K562 (cell line): ENCODE results near the gene CSAD. TPM values are rescaled to one million over a fixed set of nuclear protein-coding genes. Genes with fewer than 3 reads are reported as not detected.

Source experiments
- ATF1 ChIP-seq, 2 experiments: fragments of 450-650 bp in 1 of 2; IDR thresholded peaks; 2 replicates each; pipeline ENCODE4 v1.6.1; 2016; ENCODE audit warnings: missing compliant biosample characterization in 1 of 2, missing genetic modification characterization in 1 of 2
- CC2D1A ChIP-seq: fragments of 450-650 bp; IDR thresholded peaks from 2 replicates; pipeline ENCODE4 v1.6.1; 2017; ENCODE audit warnings: mild to moderate bottlenecking
- DEAF1 ChIP-seq: fragments of 450-650 bp; formaldehyde crosslinking; IDR thresholded peaks from 2 replicates; pipeline ENCODE4 v1.4.0; 2020; ENCODE audit warnings: mild to moderate bottlenecking, moderate library complexity
- DLX4 ChIP-seq: fragments of 250-450 bp; sonication (Bioruptor Pico); IDR thresholded peaks from 2 replicates; pipeline ENCODE4 v1.6.1; 2021; ENCODE audit warnings: mild to moderate bottlenecking
- GABPB1 ChIP-seq: sonication (generic); formaldehyde crosslinking; IDR thresholded peaks from 2 replicates; pipeline ENCODE4 v1.8.0; 2022; ENCODE audit warnings: mild to moderate bottlenecking, missing genetic modification reagents
- HDAC8 ChIP-seq: fragments of 450-650 bp; IDR thresholded peaks from 2 replicates; pipeline ENCODE4 v1.6.1; 2016; ENCODE audit warnings: mild to moderate bottlenecking, missing genetic modification characterization, moderate library complexity, missing compliant biosample characterization
- HDGF ChIP-seq: fragments of 450-650 bp; IDR thresholded peaks from 2 replicates; pipeline ENCODE4 v1.6.1; 2016
- HNRNPLL ChIP-seq: fragments of 200-400 bp; formaldehyde crosslinking; IDR thresholded peaks from 2 replicates; pipeline ENCODE4 v1.6.1; 2017; ENCODE audit warnings: low read length, low read depth, mild to moderate bottlenecking; ENCODE audit not compliant: poor library complexity, severe bottlenecking
- IRF9 ChIP-seq: fragments of 450-650 bp; IDR thresholded peaks from 2 replicates; pipeline ENCODE4 v1.6.1; 2016; ENCODE audit warnings: missing biosample characterization, missing genetic modification characterization
- MEIS2 ChIP-seq: fragments of 450-650 bp; IDR thresholded peaks from 2 replicates; pipeline ENCODE4 v1.6.1; 2014; ENCODE audit warnings: mild to moderate bottlenecking; ENCODE audit not compliant: partially characterized antibody
- MYNN ChIP-seq, 2 experiments: sonication (generic); formaldehyde crosslinking in 1 of 2; IDR thresholded peaks; 2 replicates each; pipeline versions ENCODE4 v1.5.0 to v1.6.1; 2016 to 2020; ENCODE audit warnings: antibody characterized with exemption in 1 of 2, missing genetic modification reagents in 1 of 2
- NFE2 ChIP-seq: IDR thresholded peaks from 2 replicates; pipeline ENCODE4 v1.6.1; 2014; ENCODE audit warnings: antibody characterized with exemption, low read depth
- PKNOX1 ChIP-seq: fragments of 450-650 bp; IDR thresholded peaks from 2 replicates; pipeline ENCODE4 v1.6.1; 2016
- RB1 ChIP-seq: fragments of 450-650 bp; IDR thresholded peaks from 2 replicates; pipeline ENCODE4 v1.6.1; 2017; ENCODE audit warnings: low read depth, mild to moderate bottlenecking
- RUNX1 ChIP-seq: sonication (generic); IDR thresholded peaks from 2 replicates; pipeline ENCODE4 v1.6.1; 2016; ENCODE audit warnings: antibody characterized with exemption, low read depth
- SP2 ChIP-seq: IDR thresholded peaks from 2 replicates; pipeline ENCODE4 v1.6.1; 2011; ENCODE audit warnings: mild to moderate bottlenecking, low read depth, low read length, moderate library complexity; ENCODE audit not compliant: poor library complexity, severe bottlenecking; ENCODE audit errors: extremely low read depth
- STAG1 ChIP-seq: sonication (generic); formaldehyde crosslinking; IDR thresholded peaks from 2 replicates; pipeline ENCODE4 v1.5.0; 2020; ENCODE audit warnings: missing genetic modification reagents, borderline replicate concordance
- TOE1 ChIP-seq, 2 experiments: fragments of 450-650 bp in 1 of 2; sonication (generic) in 1 of 2; formaldehyde crosslinking in 1 of 2; IDR thresholded peaks; 2 replicates each; pipeline versions ENCODE4 v1.7.1 to v1.8.0; 2016 to 2022; ENCODE audit warnings: borderline replicate concordance in 2 of 2, mild to moderate bottlenecking in 2 of 2, antibody characterized with exemption in 1 of 2, inconsistent platforms in 1 of 2, low read depth in 1 of 2, missing genetic modification reagents in 1 of 2, moderate library complexity in 1 of 2
- VEZF1 ChIP-seq: fragments of 200-800 bp; sonication (Bioruptor generic); IDR thresholded peaks from 2 replicates; pipeline ENCODE4 v1.6.1; 2017; ENCODE audit warnings: missing genetic modification characterization, missing compliant biosample characterization
- ZC3H4 ChIP-seq: sonication (generic); formaldehyde crosslinking; IDR thresholded peaks from 2 replicates; pipeline ENCODE4 v1.9.0; 2021; ENCODE audit warnings: missing genetic modification reagents, borderline replicate concordance
- ZC3H8 ChIP-seq: fragments of 450-650 bp; IDR thresholded peaks from 2 replicates; pipeline ENCODE4 v1.6.1; 2017
- ZNF224 ChIP-seq: sonication (generic); formaldehyde crosslinking; IDR thresholded peaks from 2 replicates; pipeline ENCODE4 v1.8.0; 2022; ENCODE audit warnings: mild to moderate bottlenecking, missing genetic modification reagents
- ZNF764 ChIP-seq: fragments of 250-450 bp; sonication (Bioruptor Pico); IDR thresholded peaks from 2 replicates; pipeline ENCODE4 v1.4.0; 2020; ENCODE audit warnings: low read depth, mild to moderate bottlenecking, moderate library complexity
- polyA plus RNA-seq, 8 experiments: library from polyadenylated mRNA; depleted of rRNA in 4 of 8; stranded (reverse) in 5 of 8; unstranded in 3 of 8; fragments of >200 nt; fragmentation: Nextera tagmentation in 2 of 8; fragmentation: Illumina TruSeq in 1 of 8; extraction: Ambion mirVana in 2 of 8; extraction: Trizol in 1 of 8; gene quantifications; 2 replicates each; pipeline versions ENCODE4 v1.2.1 to v1.2.3, GENCODE V29; 2011 to 2014; ENCODE audit warnings: inconsistent platforms in 1 of 8, missing spikeins in 1 of 8
- total RNA-seq, 7 experiments: library from RNA; depleted of rRNA in 6 of 7; stranded (reverse); fragments of >200 nt in 6 of 7; fragmentation: Illumina TruSeq in 2 of 7; extraction: Trizol in 2 of 7; gene quantifications; 2 replicates each; pipeline versions ENCODE4 v1.2.1 to v1.2.3, GENCODE V29; 2011 to 2021; ENCODE audit warnings: low replicate concordance in 1 of 7

CSAD gene
- total and polyA plus RNA-seq, 9 of the 15 experiments (the other 6 are each of a cell fraction or from before 2014, with no cell fraction given) = 1.8 to 19.6 (median 8.1) TPM

- TF ChIP-seq HNRNPLL = peak; percentile 37
- no peak for TF ChIP-seq SP2
- TF ChIP-seq VEZF1 (CRISPR knock-in tag) = peak; percentile 34; the same call in 1 of the 2 replicates
- TF ChIP-seq CC2D1A = peak; percentile 95
- no peak for TF ChIP-seq DLX4 (CRISPR knock-in tag)
- no peak for TF ChIP-seq ZNF764 (CRISPR knock-in tag)
- TF ChIP-seq IRF9 (tag) = no peak
- TF ChIP-seq RUNX1 = 0 out of 2 replicates have a peak, but pooled peaks have one; percentile 39
- TF ChIP-seq NFE2 = no peak
- peak; percentile 68; the same call in 1 of the 2 replicates for TF ChIP-seq ZC3H8
- TF ChIP-seq HDGF = peak; percentile 96; the same call in 1 of the 2 replicates
- peak; percentile 53 for TF ChIP-seq MEIS2
- no peak for TF ChIP-seq MYNN (IDR thresholded peaks at IDR 0.05)
- no peak for TF ChIP-seq MYNN (CRISPR knock-in tag; IDR thresholded peaks at IDR 0.05)
- no peak for TF ChIP-seq HDAC8 (tag)
- TF ChIP-seq DEAF1 = peak; percentile 97
- TF ChIP-seq RB1 = peak; percentile 74
- peak; percentile 87 for TF ChIP-seq STAG1
- TF ChIP-seq TOE1 (IDR thresholded peaks at IDR 0.05; ENCODE audit: borderline replicate concordance) = 0 out of 2 replicates have a peak, but pooled peaks have one; percentile 58
- no peak for TF ChIP-seq TOE1 (CRISPR knock-in tag; IDR thresholded peaks at IDR 0.05; ENCODE audit: borderline replicate concordance, low read depth)
- TF ChIP-seq GABPB1 = 0 out of 2 replicates have a peak, but pooled peaks have one; percentile 37
- peak; percentile 51; the same call in 1 of the 2 replicates for TF ChIP-seq PKNOX1
- no peak for TF ChIP-seq ZC3H4
- TF ChIP-seq ATF1 (CRISPR knock-in tag; IDR thresholded peaks at IDR 0.05) = no peak
- TF ChIP-seq ATF1 (tag; IDR thresholded peaks at IDR 0.05) = 0 out of 2 replicates have a peak, but pooled peaks have one; percentile 22
- TF ChIP-seq ZNF224 (CRISPR knock-in tag) = no peak
Measured at GRCh38 chr12:53213348-53213747, 32.6 kb upstream of the CSAD start (continued).
